KBM-7 (cell line): ENCODE measurements around the gene NACC1.
"Not testable (repeated sequence)": the region's sequence is repeated elsewhere in the genome, so short reads cannot be mapped to it uniquely, and the experiment has no call there.

Source experiments
- DNase-seq: peaks from one replicate; pipeline ENCODE4 v3.0.0-alpha.2; 2015
- in situ Hi-C: fragments of 300-500 bp; cut with MboI; formaldehyde crosslinking; loops from 2 replicates; pipeline ENCODE4 v1.14.3; 2020; ENCODE audit warnings: low sequenced_read_pairs, low pct_unique_long_range_greater_than_20kb, mixed read lengths

The NACC1 gene

DNA sequence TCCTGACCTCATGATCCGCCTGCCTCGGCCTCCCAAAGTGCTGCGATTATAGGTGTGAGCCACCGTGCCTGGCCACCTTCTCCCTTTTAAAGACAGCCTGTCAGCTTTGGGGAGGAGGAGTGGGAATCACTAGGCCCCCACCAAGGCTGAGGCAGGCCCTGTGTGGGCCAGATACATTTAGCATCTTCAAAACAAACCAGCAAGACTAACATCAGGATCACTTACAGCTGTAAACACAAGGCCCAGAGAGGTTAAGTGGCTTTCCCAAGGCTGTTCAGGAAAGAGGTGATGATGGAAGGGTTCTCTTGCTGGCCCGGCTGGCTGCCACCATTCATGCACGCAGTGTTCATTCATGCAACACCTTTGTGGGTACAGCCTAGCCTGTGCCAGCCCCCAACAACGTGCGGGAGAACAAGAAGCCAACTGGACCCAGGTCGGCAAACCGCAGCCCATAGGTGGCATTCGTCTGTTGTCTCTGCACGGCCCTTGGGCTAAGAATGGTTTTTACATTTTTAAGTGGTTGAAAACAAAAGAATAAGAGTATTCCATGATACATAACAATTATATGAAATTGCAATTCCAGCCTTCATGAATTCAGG, 55.2 kb downstream of the NACC1 start:
- in situ Hi-C loops, result no loop called here
- DNase-seq, result no peak

DNA sequence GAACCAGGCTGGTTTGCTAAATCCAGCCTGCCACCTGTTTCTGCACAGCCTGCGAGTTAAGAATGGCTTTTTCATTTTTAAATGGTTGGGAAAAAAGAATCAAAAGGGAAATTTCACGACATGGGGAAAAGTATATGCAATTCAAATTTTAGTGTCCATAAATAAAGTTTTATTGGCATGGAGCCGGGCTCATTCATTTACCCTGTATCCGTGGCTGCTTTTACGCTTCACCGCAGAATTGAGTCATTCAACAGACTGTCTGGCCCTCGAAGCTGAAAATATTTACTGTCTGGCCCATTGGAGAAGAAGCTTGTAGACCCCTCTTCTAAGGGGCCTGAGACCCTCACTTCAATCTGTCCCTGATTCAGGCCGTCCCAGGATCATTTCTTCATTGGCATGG, 58.3 kb downstream of the NACC1 start:
- no peak for DNase-seq

DNA sequence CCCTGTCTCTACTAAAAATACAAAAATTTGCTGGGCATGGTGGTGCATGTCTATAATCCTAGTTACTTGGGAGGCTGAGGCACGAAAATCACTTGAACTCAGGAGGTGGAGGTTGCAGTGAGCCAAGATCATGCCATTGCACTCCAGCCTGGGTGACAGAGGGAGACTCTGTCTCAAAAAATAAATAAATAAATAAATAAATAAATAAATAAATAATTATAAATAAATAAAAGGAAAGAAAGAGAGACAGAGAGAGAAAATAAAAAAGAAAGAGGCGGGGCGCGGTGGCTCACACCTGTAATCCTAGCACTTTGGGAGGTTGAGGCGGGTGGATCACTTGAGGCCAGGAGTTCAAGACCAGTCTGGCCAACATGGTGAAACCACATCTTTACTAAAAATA, 59.5 kb downstream of the NACC1 start:
- DNase-seq, in situ Hi-C loops: not testable (repeated sequence)

More for the DNA sequence above, 58.3 kb downstream of the NACC1 start:
- in situ Hi-C loops, result no loop called here

DNA sequence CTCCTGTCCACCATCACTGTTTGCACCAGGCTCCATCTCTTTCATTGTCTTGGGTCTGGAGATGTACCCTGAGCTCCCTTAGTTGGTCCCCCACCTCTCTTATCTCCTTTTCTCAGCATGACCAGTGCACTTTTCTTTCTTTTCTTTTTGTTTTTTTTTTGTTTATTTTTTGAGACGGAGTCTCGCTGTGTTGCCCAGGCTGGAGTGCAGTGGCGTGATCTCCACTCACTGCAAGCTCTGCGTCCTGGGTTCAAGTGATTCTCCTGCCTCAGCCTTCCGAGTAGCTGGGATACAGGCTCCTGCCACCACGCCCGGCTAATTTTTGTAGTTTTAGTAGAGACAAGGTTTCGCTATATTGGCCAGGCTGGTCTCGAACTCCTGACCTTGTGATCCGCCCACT, 60.2 kb downstream of the NACC1 start:
- in situ Hi-C loops, DNase-seq: not testable (repeated sequence)

DNA sequence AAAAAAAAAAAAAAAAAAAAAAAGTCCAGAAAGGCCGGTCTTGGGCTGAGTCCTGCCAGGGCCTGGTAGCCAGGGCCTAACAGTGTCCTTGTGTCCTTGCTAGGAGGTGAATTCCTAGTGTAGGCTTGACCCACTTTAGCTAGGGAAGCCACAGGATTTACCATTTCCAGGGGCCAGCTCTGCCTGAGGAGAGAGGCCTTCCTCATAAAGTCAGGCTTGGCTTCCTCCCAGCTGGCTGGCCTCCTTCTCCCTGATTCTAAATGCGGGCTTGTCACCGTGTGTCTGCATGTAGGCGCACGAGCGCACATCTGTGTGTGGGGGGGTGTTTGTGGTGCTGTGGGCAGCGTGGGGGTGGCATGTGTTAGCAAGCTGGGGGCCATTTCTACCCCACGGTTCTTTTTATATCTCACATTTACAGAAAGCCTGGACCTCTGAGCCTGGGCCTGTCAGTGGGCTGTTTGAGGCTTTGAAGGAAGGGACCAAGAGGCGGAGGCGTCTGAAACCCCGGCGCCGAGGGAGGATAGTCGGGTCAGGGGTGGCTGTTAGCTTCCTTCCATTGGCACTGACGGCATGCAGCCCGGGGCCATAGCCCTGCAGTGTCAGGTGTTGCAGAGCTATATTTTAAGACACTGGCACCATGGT, 63.8 kb downstream of the NACC1 start:
- peak; percentile 96 for DNase-seq
- in situ Hi-C loops, result no loop called here

DNA sequence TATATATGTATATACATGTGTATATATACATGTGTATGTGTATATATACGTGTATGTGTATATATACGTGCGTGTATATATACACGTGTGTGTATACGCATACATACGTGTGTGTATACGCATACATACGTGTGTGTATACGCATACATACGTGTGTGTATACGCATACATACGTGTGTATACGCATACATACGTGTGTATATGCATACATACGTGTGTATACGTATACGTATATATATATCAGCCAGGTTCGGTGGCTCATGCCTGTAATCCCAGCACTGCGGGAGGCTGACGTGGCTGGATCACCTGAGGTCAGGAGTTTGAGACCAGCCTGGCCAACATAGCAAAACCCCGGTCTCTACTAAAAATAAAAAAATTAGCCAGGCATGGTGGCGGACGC, 66.9 kb downstream of the NACC1 start:
- DNase-seq, result not testable (repeated sequence)

DNA sequence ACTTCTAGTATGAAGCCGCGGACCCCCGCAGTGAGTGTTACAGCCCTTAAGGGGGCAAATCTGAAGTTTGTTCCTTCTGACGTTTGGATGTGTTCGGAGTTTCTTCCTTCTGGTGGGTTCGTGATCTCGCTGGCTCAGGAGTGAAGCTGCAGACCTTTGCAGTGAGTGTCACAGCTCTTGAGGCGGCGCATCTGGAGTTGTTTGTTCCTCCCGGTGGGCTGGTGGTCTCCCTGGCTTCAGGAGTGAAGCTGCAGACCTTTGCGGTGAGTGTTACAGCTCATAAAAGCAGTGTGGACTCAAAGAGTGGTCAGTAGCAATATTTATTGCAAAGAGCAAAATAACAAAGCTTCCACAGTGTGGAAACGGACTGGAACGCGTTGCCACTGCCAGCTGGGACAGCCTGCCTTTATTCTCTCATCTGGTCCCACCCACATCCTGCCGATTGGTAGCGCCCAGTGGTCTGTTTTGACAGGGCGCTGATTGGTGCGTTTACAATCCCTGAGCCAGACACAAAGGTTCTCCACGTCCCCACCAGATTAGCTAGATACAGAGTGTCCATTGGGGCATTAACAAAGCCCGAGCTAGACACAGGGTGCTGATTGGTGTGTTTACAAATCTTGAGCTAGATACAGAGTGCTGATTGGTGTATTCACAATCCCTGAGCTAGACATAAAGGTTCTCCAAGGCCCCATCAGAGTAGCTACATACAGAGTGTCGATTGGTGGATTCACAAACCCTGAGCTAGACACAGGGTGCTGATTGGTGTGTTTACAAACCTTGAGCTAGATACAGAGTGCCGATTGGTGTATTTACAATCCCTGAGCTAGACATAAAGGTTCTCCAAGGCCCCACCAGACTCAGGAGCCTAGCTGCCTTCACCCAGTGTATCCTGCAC, 67.9 kb downstream of the NACC1 start:
- DNase-seq, in situ Hi-C loops: not testable (repeated sequence)

More for the DNA sequence above, 66.9 kb downstream of the NACC1 start:
- in situ Hi-C loops, result not testable (repeated sequence)

DNA sequence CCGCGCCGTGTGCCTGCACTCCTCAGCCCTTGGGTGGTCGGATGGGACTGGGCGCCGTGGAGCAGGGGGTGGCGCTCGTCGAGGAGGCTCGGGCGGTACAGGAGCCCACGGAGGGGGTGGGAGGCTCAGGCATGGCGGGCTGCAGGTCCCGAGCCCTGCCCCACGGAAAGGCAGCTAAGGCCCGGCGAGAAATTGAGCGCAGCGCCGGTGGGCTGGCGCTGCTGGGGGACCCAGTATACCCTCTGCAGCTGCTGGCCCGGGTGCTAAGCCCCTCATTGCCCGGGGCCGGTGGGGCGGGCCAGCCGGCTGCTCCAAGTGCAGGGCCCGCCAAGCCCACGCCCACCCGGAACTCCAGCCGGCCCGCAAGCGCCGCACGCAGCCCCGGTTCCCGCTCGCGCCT, 68.6 kb downstream of the NACC1 start:
- DNase-seq, in situ Hi-C loops: not testable (repeated sequence)

DNA sequence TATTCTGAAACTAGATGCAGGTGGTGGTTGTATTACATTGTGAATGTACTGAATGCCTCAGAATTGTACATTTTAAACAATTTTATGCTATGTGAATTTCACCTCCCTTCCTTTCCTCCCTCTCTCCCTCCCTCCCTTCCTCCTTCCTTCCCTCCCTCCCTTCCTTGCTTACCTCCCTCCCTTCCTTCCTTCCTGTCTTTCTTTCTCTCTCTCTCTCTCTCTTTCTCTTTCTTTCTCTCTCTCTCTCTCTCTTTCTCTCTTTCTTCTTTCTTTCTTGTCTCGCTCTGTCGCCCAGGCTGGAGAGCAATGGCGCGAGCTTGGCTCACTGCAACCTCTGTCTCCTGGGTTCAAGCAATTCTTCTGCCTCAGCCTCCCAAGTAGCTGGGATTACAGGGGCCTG, 69.4 kb downstream of the NACC1 start:
- in situ Hi-C loops, result no loop called here
- no peak for DNase-seq

DNA sequence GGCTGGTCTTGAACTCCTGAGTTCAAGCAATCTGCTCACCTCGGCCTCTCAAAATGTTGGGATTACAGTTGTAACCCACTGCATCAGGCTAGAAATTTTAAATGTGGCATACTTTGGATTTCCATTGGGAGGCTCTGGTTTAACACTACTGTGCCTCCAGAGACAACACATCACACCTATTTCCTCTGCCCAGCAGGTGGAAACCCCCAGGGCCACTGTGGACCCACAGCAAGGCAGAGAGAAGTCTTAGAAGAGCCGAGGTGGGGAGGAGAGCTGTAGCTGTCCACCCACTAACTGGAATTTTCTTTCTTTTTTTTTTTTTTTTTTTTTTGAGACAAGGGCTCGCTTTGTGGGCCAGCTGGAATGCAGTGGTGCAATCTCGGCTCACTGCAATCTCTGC, 71.5 kb downstream of the NACC1 start:
- no peak for DNase-seq
- in situ Hi-C loops, result no loop called here
